ENCODE measurements around the gene CIB1. TPM values are rescaled to one million over a fixed set of nuclear protein-coding genes. Genes with fewer than 3 reads are reported as not detected.

The CIB1 gene
- total and polyA plus RNA-seq, 10 of the 15 experiments (the other 5 are each of a cell fraction or from before 2014, with no cell fraction given), result 10.8 to 155 (median 81.9) TPM

GRCh38 chr15:90227816-90228772 is 5.6 kb downstream of the CIB1 start (continued):
- TF ChIP-seq CEBPZ (IDR thresholded peaks at IDR 0.05; ENCODE audit: low read depth, low read length), result no peak
- TF ChIP-seq ATF2 (IDR thresholded peaks at IDR 0.05; ENCODE audit: low read length), result no peak
- no peak for TF ChIP-seq PML (IDR thresholded peaks at IDR 0.05; ENCODE audit: low read length)
- no peak for TF ChIP-seq RUNX3 (IDR thresholded peaks at IDR 0.05; ENCODE audit: low read length)

GRCh38 chr15:90227336-90227735 is 6.4 kb downstream of the CIB1 start:
- SMC1A ChIA-PET (ENCODE audit: uncharacterized antibody, unreplicated experiment), result interaction anchor here (0.6 kb wide), 1 partner anchor 78 kb away, joined by 3 read pairs; no protein-coding TSS in a partner anchor
- intact Hi-C loops (cut with micrococcal nuclease; ENCODE audit: unreplicated experiment), result no loop called here
- POLR2A ChIA-PET, result no interaction called here
- Histone ChIP-seq H3K27me3 (replicated peaks in 1 of 2; ENCODE audit: control insufficient read depth in 2 of 2, insufficient read depth in 2 of 2, low read length in 1 of 2) (no peaks in the 10 kb centered on the region), H4K20me1 (ENCODE audit: control insufficient read depth, insufficient read depth) (no peaks in the 10 kb centered on the region), H2AFZ (ENCODE audit: control insufficient read depth, low read depth, low read length) (no peak overlapping the region), H3K9ac (ENCODE audit: control insufficient read depth, insufficient read depth, low read length) (no peak overlapping the region), H3K4me3 (no peak overlapping the region), H3K9me3 (replicated peaks; ENCODE audit: control insufficient read depth, insufficient read depth, low read length) (no peaks in the 10 kb centered on the region), H3K79me2 (ENCODE audit: control insufficient read depth, insufficient read depth, low read length) (peaks cover 11% of the 10 kb centered on the region), H3K4me1 (ENCODE audit: control insufficient read depth, insufficient read depth, low read length) (peaks cover 23% of the 10 kb centered on the region), H3K27ac (ENCODE audit: control insufficient read depth, insufficient read depth) (no peak overlapping the region), H3K4me2 (ENCODE audit: control insufficient read depth, insufficient read depth) (no peak overlapping the region), H3K36me3 (ENCODE audit: control insufficient read depth in 2 of 2, insufficient read depth in 2 of 2, low read length in 1 of 2) (peaks cover 19 to 24% of the 10 kb centered on the region in 2 experiments; a peak in 3 of 4 replicates)
- no TSS peak for BruUV-seq (replicated peaks)
- DNase-seq (ENCODE audit: low read depth, low spot score) (no peak), FAIRE-seq (no peak), ATAC-seq (no peak)
- no peak for TF ChIP-seq SPI1 (IDR thresholded peaks at IDR 0.05; ENCODE audit: borderline replicate concordance, insufficient read depth, low read depth, low read length)
- TF ChIP-seq RAD21 (IDR thresholded peaks at IDR 0.05; ENCODE audit: insufficient read depth, low read depth, low read length), result no peak
- no peak for TF ChIP-seq MTA2 (IDR thresholded peaks at IDR 0.05; ENCODE audit: low read depth)
- no peak for TF ChIP-seq CREM (IDR thresholded peaks at IDR 0.05; ENCODE audit: low read depth)
- no peak for TF ChIP-seq SIX5 (IDR thresholded peaks at IDR 0.05; ENCODE audit: low read depth, low read length, severe bottlenecking)
- no peak for TF ChIP-seq TCF3 (IDR thresholded peaks at IDR 0.05; ENCODE audit: borderline replicate concordance, insufficient read depth, low read depth, low read length)
- CTCF ChIA-PET, result interaction anchor here (1.1 to 1.2 kb wide), 2 partner anchors 35 to 79 kb away, joined by 4 to 5 read pairs; no protein-coding TSS in a partner anchor
- in situ Hi-C loops (cut with MboI), result no loop called here
- RAD21 ChIA-PET (ENCODE audit: unreplicated experiment), result no interaction called here
- WGBS (ENCODE audit: insufficient coverage, insufficient replicate concordance, low lambda C conversion rate, missing lambda C conversion rate), result 100% methylated on average over 7 of the region's 7 CpGs
